Measurements from ENCODE around the gene MTNR1A.

Gene MTNR1A

GRCh38 chr4:186486172-186486571, 69.2 kb downstream of the MTNR1A start:
- DNase-seq (ENCODE audit: low read depth) = no peak

GRCh38 chr4:186485561-186486062, 69.8 kb downstream of the MTNR1A start:
- DNase-seq (ENCODE audit: low read depth) = no peak

- no peak for DNase-seq (ENCODE audit: low read depth)
These were observed 70.2 kb downstream of the MTNR1A start for GRCh38 chr4:186485150-186485549.

GRCh38 chr4:186483656-186484055, 71.7 kb downstream of the MTNR1A start:
- no peak for DNase-seq (ENCODE audit: low read depth)

Measured in stimulated activated CD8-positive, alpha-beta memory T cell treated with anti-CD3 and anti-CD28 coated beads, Interleukin-12 subunit alpha, Interleukin-12 subunit beta, amount 100 ng/mL, for 1 hour (primary cell).